ENCODE results near the gene UNC79. TPM values are rescaled to one million over a fixed set of nuclear protein-coding genes. Genes with fewer than 3 reads are reported as not detected.
A peak's percentile ranks its signal among the peaks of the same experiment; 100 is the strongest.

UNC79 gene
- total RNA-seq, 1 experiment from 2014 or later: not detected

- BruUV-seq (replicated peaks): no TSS peak
- intact Hi-C loops (cut with micrococcal nuclease): no loop called here
- Histone ChIP-seq H3K4me3 (ENCODE audit: low read length) (no peak overlapping the region), H3K9me3 (ENCODE audit: low read length) (no peaks in the 10 kb centered on the region), H3K4me1 (ENCODE audit: insufficient read depth, low read length) (no peaks in the 10 kb centered on the region), H2AFZ (ENCODE audit: low read length) (no peak overlapping the region), H3F3A (ENCODE audit: low read length, unreplicated experiment) (no peaks in the 10 kb centered on the region), H3K9ac (ENCODE audit: low read length) (no peak overlapping the region), H3K27me3 (ENCODE audit: low read length) (peaks cover 41% of the 10 kb centered on the region), H3K79me2 (ENCODE audit: low read length) (no peaks in the 10 kb centered on the region), H3K9me2 (replicated peaks; ENCODE audit: low read length) (no peaks in the 10 kb centered on the region), H4K20me1 (ENCODE audit: low read length) (no peaks in the 10 kb centered on the region), H3K4me2 (ENCODE audit: low read length) (no peak overlapping the region), H3K36me3 (ENCODE audit: low read depth, low read length) (no peaks in the 10 kb centered on the region), H3K27ac (ENCODE audit: low read length) (no peak overlapping the region)
- ATAC-seq: no peak
- ChIA-PET CTCF (no interaction called here), POLR2A (ENCODE audit: unreplicated experiment) (no interaction called here)
- TF ChIP-seq EZH2phosphoT487 (IDR thresholded peaks at IDR 0.05; ENCODE audit: borderline replicate concordance, low read length): no peak
- TF ChIP-seq, protein P1, sequence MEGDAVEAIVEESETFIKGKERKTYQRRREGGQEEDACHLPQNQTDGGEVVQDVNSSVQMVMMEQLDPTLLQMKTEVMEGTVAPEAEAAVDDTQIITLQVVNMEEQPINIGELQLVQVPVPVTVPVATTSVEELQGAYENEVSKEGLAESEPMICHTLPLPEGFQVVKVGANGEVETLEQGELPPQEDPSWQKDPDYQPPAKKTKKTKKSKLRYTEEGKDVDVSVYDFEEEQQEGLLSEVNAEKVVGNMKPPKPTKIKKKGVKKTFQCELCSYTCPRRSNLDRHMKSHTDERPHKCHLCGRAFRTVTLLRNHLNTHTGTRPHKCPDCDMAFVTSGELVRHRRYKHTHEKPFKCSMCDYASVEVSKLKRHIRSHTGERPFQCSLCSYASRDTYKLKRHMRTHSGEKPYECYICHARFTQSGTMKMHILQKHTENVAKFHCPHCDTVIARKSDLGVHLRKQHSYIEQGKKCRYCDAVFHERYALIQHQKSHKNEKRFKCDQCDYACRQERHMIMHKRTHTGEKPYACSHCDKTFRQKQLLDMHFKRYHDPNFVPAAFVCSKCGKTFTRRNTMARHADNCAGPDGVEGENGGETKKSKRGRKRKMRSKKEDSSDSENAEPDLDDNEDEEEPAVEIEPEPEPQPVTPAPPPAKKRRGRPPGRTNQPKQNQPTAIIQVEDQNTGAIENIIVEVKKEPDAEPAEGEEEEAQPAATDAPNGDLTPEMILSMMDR (conservative IDR thresholded peaks at IDR 0.05; ENCODE audit: low read depth, low read length): no peak
- no peak for TF ChIP-seq EZH2 (IDR thresholded peaks at IDR 0.05; ENCODE audit: low read length, unreplicated experiment)
- peak; percentile 51 for DNase-seq
Measured at GRCh38 chr14:93456356-93456755, 25.6 kb downstream of the UNC79 start.

DNA sequence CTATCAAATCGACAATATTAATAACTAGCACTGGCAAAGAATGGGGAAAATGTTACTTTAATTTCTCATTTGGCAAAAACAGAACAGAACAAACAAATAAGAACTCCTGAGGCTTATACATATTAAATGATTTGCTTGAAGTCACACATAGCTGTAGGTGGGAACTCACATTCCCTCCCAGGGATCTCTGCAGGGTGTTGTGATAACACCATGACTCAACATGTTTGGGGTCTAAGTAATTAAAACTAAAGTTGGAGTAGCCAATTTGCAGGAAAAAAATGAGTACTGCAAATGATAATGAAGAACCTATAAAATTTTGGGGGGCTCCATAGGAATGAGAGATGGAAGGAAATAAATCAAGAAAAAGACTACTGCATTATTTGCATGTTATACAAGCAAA lies 27.5 kb downstream of the UNC79 start:
- TF ChIP-seq EZH2 (IDR thresholded peaks at IDR 0.05; ENCODE audit: low read length, unreplicated experiment) (no peak), EZH2phosphoT487 (IDR thresholded peaks at IDR 0.05; ENCODE audit: borderline replicate concordance, low read length) (no peak)
- TF ChIP-seq, protein P1 (conservative IDR thresholded peaks at IDR 0.05; ENCODE audit: low read depth, low read length): no peak
- CTCF ChIA-PET: no interaction called here
- H3K4me3 ChIP-seq (ENCODE audit: low read length): no peak overlapping the region
- no peak overlapping the region for H3K4me2 ChIP-seq (ENCODE audit: low read length)
- H4K20me1 ChIP-seq (ENCODE audit: low read length): no peaks in the 10 kb centered on the region
- H3K9ac ChIP-seq (ENCODE audit: low read length): no peak overlapping the region
- DNase-seq: no peak
- H3K9me2 ChIP-seq (replicated peaks; ENCODE audit: low read length): no peaks in the 10 kb centered on the region
- no TSS peak for BruUV-seq (replicated peaks)
- peaks cover 38% of the 10 kb centered on the region for H3K27me3 ChIP-seq (ENCODE audit: low read length)
- POLR2A ChIA-PET (ENCODE audit: unreplicated experiment): no interaction called here
- H3K9me3 ChIP-seq (ENCODE audit: low read length): no peaks in the 10 kb centered on the region
- no peaks in the 10 kb centered on the region for H3F3A ChIP-seq (ENCODE audit: low read length, unreplicated experiment)
- intact Hi-C loops (cut with micrococcal nuclease): no loop called here
- ATAC-seq: no peak
- H3K36me3 ChIP-seq (ENCODE audit: low read depth, low read length): no peaks in the 10 kb centered on the region
- no peak overlapping the region for H2AFZ ChIP-seq (ENCODE audit: low read length)
- no peaks in the 10 kb centered on the region for H3K4me1 ChIP-seq (ENCODE audit: insufficient read depth, low read length)
- H3K79me2 ChIP-seq (ENCODE audit: low read length): no peaks in the 10 kb centered on the region
- no peak overlapping the region for H3K27ac ChIP-seq (ENCODE audit: low read length)

DNA sequence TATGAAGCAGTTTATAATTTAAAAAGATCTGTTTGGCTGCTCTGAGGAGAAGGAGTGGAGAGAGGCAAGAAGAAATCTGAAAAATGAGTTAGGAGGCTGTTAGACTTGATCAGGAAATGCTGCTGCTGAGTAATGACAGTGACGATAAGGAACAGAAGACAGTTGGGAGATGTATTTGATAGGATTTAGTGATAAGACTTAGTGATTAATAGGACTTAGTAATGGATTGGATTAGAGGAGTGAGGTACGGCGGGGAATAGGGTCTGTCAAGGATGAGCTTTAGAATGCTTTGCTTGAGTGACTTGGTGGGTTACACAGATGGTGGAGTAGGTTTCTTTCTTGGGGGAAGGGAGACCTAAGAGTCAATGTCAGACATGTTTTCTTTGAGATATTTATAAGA lies 31.7 kb downstream of the UNC79 start:
- no peaks in the 10 kb centered on the region for H3K9me3 ChIP-seq (ENCODE audit: low read length)
- H3K36me3 ChIP-seq (ENCODE audit: low read depth, low read length): no peaks in the 10 kb centered on the region
- H3K9ac ChIP-seq (ENCODE audit: low read length): no peak overlapping the region
- no TSS peak for BruUV-seq (replicated peaks)
- ChIA-PET CTCF (no interaction called here), POLR2A (ENCODE audit: unreplicated experiment) (no interaction called here)
- no peak overlapping the region for H2AFZ ChIP-seq (ENCODE audit: low read length)
- TF ChIP-seq EZH2 (IDR thresholded peaks at IDR 0.05; ENCODE audit: low read length, unreplicated experiment) (no peak), EZH2phosphoT487 (IDR thresholded peaks at IDR 0.05; ENCODE audit: borderline replicate concordance, low read length) (no peak)
- TF ChIP-seq, protein P1 (conservative IDR thresholded peaks at IDR 0.05; ENCODE audit: low read depth, low read length): no peak
- H3K79me2 ChIP-seq (ENCODE audit: low read length): no peaks in the 10 kb centered on the region
- no peaks in the 10 kb centered on the region for H3K4me1 ChIP-seq (ENCODE audit: insufficient read depth, low read length)
- H3K9me2 ChIP-seq (replicated peaks; ENCODE audit: low read length): no peaks in the 10 kb centered on the region
- ATAC-seq (no peak), DNase-seq (no peak)
- H3F3A ChIP-seq (ENCODE audit: low read length, unreplicated experiment): no peaks in the 10 kb centered on the region
- no peak overlapping the region for H3K4me3 ChIP-seq (ENCODE audit: low read length)
- H3K4me2 ChIP-seq (ENCODE audit: low read length): no peak overlapping the region
- intact Hi-C loops (cut with micrococcal nuclease): loop anchor here (10.0 kb wide), 1 partner anchor 218 kb away; no protein-coding TSS in a partner anchor
- no peaks in the 10 kb centered on the region for H4K20me1 ChIP-seq (ENCODE audit: low read length)
- peaks cover 48% of the 10 kb centered on the region for H3K27me3 ChIP-seq (ENCODE audit: low read length)
- H3K27ac ChIP-seq (ENCODE audit: low read length): no peak overlapping the region

Data from PC-3 (cell line).